ENCODE data around the gene OR1L1. TPM values are rescaled to one million over a fixed set of nuclear protein-coding genes. Genes with fewer than 3 reads are reported as not detected.

The OR1L1 gene
- total and polyA plus RNA-seq, 2 of the 8 experiments (the other 6 are each of a cell fraction or from before 2014, with no cell fraction given) = not detected

DNA sequence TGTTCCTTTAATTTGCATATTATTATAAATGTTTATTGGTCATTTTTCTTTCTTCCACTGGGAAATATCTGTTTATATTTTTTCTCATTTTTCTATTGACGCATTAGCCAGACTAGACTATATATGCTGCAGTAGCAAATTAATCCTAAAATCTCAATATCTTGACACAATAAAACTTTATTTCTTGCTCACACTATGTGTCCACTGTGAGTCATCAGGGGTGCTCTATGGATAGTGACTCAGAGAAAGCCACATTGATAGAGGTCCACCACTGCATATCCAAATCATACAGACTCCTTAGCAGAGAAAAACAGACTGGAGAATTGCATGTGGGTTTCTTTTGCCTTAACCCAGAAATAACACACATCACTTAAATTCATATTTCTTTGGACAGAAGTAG, 34.2 kb downstream of the OR1L1 start:
- H3K9ac ChIP-seq (replicated peaks in 1 of 4; ENCODE audit: extremely low read depth in 1 of 4, low read depth in 3 of 4, low read length in 3 of 4) = no peak overlapping the region
- H2BK20ac ChIP-seq (ENCODE audit: low read length) = no peak overlapping the region
- FAIRE-seq (no peak), DNase-seq (ENCODE audit: low read depth in 1 of 2, low spot score in 2 of 2) (no peak)
- H3K27me3 ChIP-seq (replicated peaks in 1 of 4; ENCODE audit: control insufficient read depth in 3 of 4, extremely low read depth in 1 of 4, insufficient read depth in 3 of 4, low read length in 3 of 4) = no peaks in the 10 kb centered on the region
- H3K23ac ChIP-seq (ENCODE audit: insufficient read length) = no peak overlapping the region
- TF ChIP-seq SP4 (IDR thresholded peaks at IDR 0.05; ENCODE audit: low read length) (no peak), RAD21 (IDR thresholded peaks at IDR 0.05 in 1 of 2, conservative IDR thresholded peaks at IDR 0.05 in 1 of 2; ENCODE audit: low read depth in 2 of 2, low read length in 2 of 2) (no peak), BACH1 (IDR thresholded peaks at IDR 0.05; ENCODE audit: low read length) (no peak), SRF (IDR thresholded peaks at IDR 0.05; ENCODE audit: low read depth, low read length) (no peak), SIX5 (IDR thresholded peaks at IDR 0.05; ENCODE audit: low read depth, low read length) (no peak)
- TF ChIP-seq, protein P1, sequence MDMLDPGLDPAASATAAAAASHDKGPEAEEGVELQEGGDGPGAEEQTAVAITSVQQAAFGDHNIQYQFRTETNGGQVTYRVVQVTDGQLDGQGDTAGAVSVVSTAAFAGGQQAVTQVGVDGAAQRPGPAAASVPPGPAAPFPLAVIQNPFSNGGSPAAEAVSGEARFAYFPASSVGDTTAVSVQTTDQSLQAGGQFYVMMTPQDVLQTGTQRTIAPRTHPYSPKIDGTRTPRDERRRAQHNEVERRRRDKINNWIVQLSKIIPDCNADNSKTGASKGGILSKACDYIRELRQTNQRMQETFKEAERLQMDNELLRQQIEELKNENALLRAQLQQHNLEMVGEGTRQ (IDR thresholded peaks at IDR 0.05; ENCODE audit: low read length) = no peak
- H3K56ac ChIP-seq (replicated peaks; ENCODE audit: insufficient read length, low read depth, low read length) = no peak overlapping the region
- WGBS, 2 experiments (ENCODE audit: extremely low coverage in 1 of 2, insufficient coverage in 1 of 2, insufficient read length in 1 of 2, insufficient replicate concordance in 2 of 2, low coverage in 1 of 2, low lambda C conversion rate in 2 of 2, missing lambda C conversion rate in 1 of 2) = 78% methylated on average over 1 of the region's 1 CpG; no CpG with 5 or more reads in 1 of the 2 experiments
- H2BK15ac ChIP-seq (ENCODE audit: low read length) = no peak overlapping the region
- H4K8ac ChIP-seq (ENCODE audit: extremely low read depth, insufficient read depth, low read length) = no peak overlapping the region
- no peak overlapping the region for H3K14ac ChIP-seq (ENCODE audit: insufficient read length)
- ChIA-PET POLR2A (ENCODE audit: partially characterized antibody) (no interaction called here), CTCF (ENCODE audit: partially characterized antibody) (no interaction called here)
- no peak overlapping the region for H2AK5ac ChIP-seq (ENCODE audit: low read depth, low read length)
- H4K5ac ChIP-seq (ENCODE audit: insufficient read length, low read depth, low read length) = no peak overlapping the region
- no peak overlapping the region for H2BK120ac ChIP-seq (replicated peaks; ENCODE audit: low read depth, low read length)
- H4K91ac ChIP-seq (replicated peaks; ENCODE audit: insufficient read length, low read length) = no peak overlapping the region
- no peaks in the 10 kb centered on the region for H3K36me3 ChIP-seq (ENCODE audit: control insufficient read depth in 2 of 4, insufficient read depth in 4 of 4, low read length in 3 of 4)
- H3K79me1 ChIP-seq (ENCODE audit: low read depth, low read length) = no peaks in the 10 kb centered on the region
- no peak overlapping the region for H3K18ac ChIP-seq (ENCODE audit: extremely low read depth, low read length)
- H3K9me3 ChIP-seq (ENCODE audit: insufficient read depth in 2 of 2, low read depth in 1 of 2, low read length in 1 of 2) = peaks cover 25 to 46% of the 10 kb centered on the region in 2 experiments
- H3K4ac ChIP-seq (replicated peaks; ENCODE audit: insufficient read length, low read depth, low read length) = no peak overlapping the region
- no peaks in the 10 kb centered on the region for H3K23me2 ChIP-seq (ENCODE audit: low read depth, low read length)
- H2AFZ ChIP-seq (ENCODE audit: low read length) = no peak overlapping the region
- H3K4me3 ChIP-seq (ENCODE audit: extremely low read depth in 1 of 4, insufficient read depth in 2 of 4, low read depth in 3 of 4, low read length in 4 of 4) = no peak overlapping the region
- no peak overlapping the region for H2BK12ac ChIP-seq (ENCODE audit: low read depth, low read length)
- H3K79me2 ChIP-seq (ENCODE audit: control insufficient read depth in 1 of 2, insufficient read depth in 2 of 2, low read length in 2 of 2) = no peaks in the 10 kb centered on the region
- no peak overlapping the region for H3K4me2 ChIP-seq (ENCODE audit: insufficient read depth in 1 of 2, low read depth in 2 of 2, low read length in 2 of 2)
- no peaks in the 10 kb centered on the region for H3K4me1 ChIP-seq (replicated peaks in 1 of 4; ENCODE audit: control insufficient read depth in 3 of 4, insufficient read depth in 4 of 4, low read length in 3 of 4)
- no peaks in the 10 kb centered on the region for H4K20me1 ChIP-seq (replicated peaks in 1 of 2; ENCODE audit: control insufficient read depth in 1 of 2, insufficient read depth in 2 of 2, low read length in 2 of 2)
- no peak overlapping the region for H2BK5ac ChIP-seq (ENCODE audit: low read depth, low read length)
- H3K27ac ChIP-seq (ENCODE audit: low read depth, low read length) = no peak overlapping the region

All from H1 (cell line).